HPDE6-E6E7 (cell line): ENCODE measurements around the gene KCND3.

Experiments used
- DNase-seq: peaks from one replicate; pipeline ENCODE4 v3.0.0; 2011; ENCODE audit warnings: missing footprints; ENCODE audit errors: extremely low spot score

Gene KCND3

DNA sequence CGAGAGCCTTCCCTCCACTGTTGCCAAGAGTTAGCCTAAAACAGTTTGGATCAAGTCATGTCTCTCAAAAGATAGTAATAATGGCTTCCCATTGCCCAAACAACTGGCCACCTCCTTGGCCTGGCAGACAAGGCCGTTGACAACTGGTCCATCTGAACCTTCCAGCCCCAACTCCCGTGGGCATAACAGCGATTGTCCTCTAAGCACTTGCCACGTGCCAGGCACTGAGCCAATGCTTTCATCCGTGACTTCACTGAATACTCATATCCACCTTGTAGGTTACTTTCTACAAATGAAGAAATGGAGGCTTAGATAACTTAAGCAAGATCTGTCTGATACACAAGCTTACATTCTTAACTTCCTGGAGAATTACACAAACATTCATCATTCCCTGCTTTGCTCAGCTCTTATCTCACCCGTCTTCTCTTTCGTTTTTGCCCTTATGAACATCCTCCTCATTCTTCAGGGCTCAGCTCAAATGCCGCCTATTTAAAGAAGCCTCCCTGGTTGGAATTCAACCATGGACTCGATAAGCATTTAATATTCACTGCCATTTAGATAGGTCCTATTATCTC is 106.4 kb downstream of the KCND3 start:
- no peak for DNase-seq

DNA sequence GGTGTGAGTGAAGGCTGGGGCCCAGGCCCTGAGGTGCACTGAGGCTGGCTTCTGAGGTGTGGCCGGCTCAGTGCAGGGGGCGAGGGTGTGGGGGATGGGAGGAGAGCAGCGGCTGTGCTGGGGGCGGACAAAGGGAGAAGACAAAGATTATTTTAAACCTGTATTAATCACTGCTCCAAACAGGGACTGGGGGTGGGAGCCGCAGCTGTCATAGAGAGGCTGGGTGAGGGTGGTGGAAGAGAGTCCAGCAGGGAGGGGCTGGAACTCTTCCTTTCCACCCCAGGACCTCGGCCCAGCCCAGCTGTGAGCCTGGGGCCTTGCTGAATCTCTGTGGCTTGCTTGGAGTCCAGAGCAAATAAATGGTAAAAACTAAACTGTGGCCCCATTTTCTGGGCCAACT is 106.9 kb downstream of the KCND3 start:
- DNase-seq, result no peak

DNA sequence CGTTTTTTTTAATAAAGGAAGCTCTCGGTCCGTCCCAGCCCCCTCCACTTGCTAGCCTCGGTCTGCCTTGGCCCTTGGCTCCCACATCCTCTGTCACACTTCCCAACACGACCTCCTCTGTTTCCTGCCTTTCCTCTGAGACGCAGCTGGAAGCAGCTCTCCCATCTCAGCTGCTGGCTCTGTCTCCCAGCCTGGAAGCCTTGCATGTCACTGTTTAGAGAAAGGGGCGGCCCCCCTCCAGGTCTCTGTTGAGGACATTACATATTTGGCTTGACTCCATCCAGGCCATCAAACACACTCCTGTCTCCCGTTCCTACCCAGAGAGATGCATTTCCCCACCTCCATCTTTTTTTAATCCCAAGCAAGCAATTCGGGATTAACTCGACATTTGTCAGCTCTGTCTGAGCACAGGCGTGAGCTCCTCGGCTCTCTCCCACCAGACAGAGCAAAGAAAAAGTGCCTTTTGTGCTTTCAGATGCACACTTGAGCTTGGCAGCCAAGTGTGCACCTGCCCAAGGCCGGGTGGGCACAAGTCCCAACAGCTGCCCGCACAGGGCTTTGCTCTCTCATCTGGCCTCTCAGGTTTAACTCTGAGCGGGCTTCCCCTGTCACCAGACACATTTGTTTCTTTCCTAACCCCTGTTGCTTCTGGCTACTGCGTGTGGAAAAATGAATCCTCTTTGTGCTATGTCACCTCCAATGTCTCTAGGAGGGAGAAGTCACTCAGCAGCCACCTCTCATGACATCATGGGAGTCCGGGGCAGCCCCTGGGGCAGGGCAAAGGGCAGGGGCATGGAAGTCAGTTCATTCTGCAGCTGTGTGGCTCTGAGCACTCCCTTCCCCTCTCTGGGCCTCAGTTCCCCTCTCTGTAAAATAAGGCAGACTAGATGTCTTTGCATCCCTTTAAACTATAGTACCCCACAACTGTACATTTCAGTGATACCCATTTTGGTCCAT is 108.3 kb downstream of the KCND3 start:
- no peak for DNase-seq

DNA sequence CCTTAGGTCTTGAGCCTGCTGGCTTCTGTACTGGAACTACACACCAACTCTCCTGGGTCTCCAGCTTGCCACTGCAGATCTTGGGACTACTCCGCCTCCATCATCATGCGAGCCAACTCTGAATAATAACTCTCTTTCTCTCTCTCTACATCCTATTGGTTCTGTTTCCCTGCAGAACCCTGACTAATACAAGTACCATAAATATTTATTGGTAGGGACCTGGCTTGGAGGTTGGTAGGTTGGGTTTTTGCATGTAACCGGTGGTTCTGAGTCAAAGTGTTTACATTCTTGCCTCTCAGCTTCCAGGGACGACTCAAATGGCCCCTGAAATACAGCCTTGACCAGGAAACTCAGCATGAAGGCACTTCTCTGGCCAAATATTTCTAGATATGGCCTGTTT is 110.4 kb downstream of the KCND3 start:
- DNase-seq, result no peak

DNA sequence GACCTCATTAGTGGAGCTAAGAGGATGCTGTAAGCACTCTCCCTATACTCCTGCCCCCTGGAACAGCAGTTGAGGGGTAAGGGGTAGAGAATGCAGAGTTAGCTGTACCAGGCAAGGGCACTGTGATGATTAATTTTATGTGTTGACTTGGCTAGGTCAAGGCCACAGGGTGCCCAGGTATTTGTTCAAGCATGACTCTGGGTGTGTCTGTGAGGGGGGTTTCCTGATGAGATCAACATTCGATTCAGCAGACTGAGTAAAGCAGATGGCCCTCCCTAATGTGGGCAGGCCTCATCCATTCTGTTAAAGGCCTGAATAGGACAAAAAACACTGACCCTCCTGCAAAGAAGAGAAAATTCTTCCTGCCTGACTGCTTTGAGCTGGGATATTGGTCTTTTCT is 110.8 kb downstream of the KCND3 start:
- no peak for DNase-seq

DNA sequence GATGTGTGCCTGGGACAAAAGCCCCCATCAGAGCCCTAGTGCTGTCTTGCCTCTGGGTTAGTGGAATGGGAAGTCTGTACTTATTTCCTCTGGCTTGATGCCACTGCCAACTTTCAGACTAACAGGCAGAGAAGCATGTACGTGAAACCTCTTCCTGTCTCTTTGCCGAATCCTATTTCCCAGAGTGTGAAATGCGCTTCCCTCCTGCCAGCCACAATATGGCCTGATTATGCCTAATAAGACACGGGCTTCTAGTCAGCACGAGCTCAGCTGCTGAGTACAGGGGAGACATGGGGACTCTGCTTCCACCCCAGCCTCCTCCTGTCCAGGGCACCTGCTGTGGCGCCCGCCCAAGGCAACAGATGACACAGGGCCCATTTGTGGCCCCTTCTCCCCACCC is 111.4 kb downstream of the KCND3 start:
- DNase-seq, result no peak

DNA sequence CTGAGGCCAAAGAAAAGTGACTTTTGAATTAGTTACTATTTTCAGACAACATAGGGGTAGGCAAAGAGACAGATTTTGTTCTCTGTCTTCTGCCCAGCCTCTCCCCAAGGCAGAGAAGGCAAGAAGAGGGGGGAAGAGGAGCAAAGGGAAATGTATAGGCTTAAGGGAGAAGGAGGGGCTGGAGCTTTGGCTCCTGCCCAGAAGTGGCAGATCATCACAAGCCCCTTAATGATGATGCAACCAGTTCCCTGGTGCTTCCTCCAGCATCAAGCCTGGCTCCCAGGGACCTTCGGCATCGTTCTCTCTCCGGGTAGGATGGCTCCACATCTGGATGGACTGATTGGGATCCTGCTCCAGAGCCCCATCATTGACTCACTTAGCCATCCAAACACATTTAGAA is 112.8 kb downstream of the KCND3 start:
- DNase-seq, result no peak

DNA sequence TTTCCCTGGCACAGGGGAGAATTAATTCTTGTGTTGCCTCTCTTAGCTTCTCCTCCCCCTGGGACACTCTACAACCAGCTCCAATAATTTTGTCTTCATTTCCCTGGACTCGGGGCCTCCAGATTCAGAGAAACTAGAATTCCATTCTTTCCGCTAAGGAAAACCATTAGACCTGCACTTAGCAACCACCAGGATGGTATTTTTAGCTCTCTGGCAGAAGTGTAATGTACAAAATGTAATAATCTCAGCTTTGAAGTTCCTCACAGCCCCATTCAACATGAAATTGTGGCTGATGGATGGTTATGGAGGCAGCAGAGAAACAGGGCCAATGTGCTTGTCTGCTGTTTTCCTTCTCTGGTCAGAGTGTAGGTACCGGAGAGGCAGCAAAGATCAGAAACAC is 113.8 kb downstream of the KCND3 start:
- DNase-seq, result no peak

DNA sequence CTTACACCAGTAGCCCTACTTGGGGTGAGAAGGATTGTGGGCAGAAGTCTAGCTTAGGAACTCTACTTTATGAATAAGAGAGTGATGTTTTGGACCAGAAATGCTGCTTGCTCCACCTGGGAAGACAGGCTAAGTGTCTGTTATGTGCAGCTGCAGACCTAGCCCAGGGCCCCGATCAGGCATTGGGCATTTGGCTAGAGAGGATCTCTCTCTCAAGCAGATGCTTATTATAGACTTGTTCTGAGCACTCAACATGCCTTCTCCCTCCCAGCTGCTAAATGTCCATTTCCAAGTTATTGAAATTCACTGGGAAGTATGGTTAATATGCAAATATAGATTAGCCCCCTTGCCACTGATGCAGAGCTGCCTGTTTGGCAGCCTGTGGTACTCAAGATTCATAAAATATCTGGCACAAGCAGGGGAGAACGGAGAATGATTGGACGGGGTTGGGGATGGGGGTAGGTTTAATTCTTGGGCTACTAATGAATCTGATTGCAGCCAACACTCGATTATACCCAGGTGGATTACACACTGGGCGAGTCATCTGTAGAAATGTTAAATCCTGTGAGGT is 115.9 kb downstream of the KCND3 start:
- no peak for DNase-seq

DNA sequence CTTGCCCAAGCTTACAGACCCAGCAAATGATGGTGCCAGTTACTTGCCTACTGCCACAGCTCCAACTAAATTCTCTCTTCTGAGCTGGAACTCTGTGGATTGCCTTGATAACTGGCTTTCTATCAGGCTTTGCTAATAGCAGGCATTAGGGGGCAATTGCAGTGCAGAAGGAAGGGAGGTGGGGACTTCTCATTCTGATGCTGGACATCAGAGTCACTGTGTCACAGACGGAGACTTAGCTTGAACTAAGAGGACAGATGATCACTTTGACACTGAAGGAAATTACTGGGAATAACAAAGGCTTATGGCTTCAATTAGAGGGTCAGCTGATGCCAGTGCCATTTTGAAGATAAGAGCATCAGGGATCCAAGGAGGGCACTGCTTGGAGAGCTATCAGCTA is 119.3 kb downstream of the KCND3 start:
- no peak for DNase-seq

DNA sequence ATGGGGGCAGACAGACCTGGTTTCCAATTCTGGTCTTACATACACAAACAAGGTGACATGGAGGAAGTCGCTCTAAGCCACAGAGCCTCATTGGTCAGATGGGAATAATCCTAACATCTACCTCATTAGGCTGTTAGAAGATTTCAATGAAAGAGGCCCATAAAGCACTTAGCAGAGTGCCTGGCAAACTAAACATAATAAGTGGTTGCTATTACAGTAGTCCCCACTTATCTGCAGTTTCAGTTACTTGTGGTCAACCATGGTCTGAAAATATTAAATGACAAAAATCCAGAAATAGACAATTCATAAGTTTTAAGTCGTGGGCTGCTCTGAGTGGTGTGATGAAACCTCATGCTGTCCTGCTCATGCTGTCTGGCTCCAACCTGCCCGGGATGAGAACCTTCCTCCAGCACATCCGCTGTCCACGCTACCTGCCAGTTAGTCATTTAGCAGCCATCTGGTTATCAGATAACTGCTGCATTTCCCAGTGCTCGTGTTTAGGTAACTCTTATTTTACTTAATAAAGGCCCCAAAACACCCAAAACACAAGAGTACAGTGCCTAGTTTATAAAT is 121.5 kb downstream of the KCND3 start:
- no peak for DNase-seq

DNA sequence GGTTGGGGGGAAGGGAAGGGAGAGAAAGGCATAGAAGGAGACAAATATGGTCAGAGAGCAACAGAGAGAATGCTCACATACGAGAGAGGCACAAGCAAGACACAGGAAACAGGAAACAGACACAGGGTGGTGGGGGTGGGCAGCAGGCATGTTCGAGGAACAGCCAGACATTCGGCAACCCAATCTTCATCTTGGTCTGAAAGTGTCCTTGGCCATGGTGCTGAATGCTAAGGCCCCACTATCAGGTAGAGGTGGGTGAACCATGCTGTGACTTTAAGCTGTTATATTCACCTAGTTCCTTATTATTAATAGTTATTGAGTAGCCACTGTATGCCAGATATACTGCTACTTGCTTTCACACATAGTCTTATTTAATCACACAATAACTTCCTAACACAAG is 124.6 kb downstream of the KCND3 start:
- DNase-seq, result no peak

DNA sequence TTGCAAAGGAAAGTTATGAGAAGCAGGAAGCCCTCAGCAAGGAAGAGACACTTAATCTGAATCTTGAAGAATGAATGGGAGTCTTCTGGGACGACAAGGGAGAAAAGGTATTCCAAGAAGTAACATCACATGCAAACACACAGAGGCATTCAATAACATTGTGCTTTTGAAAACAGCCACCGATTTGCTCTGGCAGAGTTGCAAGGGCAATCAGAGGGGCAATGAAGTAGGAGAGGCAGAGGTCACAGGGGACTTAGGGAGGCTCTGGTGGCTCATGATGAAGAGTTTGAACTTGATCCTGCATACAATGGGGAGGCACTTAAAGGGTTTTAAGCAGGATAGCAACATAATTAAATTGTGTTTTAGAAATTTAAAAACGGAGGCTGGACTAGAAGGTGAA is 126.1 kb downstream of the KCND3 start:
- no peak for DNase-seq

DNA sequence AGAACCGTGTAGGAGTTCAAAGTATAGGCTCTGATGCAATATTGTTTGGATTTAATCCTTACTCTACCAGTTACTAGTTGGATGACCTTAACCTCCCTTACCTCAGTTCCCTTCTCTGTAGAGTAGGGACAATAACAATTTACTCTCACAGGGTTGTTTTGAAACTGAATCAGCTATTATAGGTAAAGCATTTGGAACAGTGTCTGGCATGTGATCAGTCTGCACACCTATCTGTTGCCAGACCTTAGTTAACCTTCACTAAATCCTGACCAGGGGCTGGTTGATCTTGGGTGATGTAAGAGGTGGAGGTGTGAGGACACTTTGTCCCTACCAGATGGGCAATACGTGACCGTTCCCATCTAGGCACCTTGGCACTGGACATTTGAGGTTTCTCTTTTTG is 126.9 kb downstream of the KCND3 start:
- no peak for DNase-seq

DNA sequence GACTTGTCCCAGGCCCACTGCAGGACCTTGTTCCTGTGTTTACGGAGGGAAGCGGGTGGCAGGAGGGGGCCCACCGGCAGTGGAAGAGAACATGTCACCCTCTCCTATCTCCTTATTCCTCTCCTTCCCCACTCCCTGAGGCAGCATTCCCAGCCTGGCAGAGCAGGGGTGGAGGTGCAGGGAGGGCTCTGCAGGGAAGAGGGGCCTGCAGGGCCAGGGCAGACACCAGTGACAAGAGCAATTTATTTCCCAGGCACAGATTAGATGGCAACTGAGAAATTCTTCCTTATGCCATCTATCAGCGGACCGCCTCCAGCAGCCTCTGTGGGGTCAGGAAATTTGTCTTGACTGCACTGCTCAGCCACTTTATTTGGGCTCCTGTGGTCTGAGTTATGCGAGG is 127.9 kb downstream of the KCND3 start:
- no peak for DNase-seq

DNA sequence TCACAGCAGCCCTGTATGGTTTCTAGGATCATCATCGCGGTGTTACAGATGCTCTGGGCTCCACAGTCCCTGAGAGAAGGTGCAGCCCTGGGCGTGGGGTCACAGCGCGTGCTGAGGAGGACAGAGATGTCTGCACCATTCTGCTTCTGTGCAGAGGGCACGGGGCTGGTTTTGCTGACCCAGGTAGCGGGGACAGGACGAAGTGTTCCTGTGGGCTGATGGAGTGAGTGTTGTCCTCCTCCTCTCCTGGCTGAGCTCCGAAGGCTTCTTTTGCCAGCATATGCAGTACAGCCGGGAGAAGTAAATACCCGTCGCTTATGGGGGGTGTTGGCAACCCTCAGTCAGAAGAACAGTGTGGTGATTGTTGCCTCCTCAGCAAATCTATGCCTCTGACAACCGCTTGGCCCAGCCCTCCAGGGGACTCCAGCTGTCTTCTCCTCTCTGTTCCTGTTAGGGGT is 132.2 kb downstream of the KCND3 start:
- no peak for DNase-seq

DNA sequence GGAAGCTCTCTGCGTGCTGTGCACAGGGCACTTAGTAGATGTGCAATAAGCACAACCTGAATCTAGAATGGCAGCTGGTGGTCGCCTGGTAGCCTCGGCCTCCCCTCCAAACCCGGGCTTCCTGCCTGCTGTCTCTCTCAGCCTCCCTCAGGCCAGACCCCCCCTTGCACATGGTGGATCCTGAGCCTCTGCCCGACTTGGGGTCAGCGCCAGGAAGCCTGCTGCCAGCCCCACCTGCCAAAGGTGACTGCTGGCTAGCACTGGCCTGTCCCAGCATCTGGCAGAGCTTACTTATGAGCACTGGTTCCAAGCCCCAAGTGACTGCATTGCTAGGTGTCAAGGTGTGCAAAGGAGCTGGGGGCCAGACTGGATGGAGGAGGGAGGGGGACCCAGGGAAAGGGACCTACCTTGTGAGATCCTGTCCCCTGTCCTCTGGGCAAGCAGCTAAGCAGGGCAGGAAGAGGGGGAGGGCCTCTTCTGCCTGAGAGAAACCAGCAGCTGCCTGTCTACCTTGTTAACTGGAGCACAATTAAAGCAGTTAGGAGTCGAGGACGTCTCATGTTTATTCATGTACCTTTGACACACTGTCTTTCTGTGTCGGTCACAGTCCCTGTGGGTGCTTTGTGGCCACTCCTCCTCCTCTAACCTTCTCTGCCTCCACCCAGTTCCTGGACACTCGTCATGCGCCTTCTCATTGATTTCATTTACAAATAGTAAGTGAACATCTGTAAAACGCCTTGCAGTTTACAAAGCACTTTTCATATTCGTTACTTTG is 132.9 kb downstream of the KCND3 start:
- no peak for DNase-seq

DNA sequence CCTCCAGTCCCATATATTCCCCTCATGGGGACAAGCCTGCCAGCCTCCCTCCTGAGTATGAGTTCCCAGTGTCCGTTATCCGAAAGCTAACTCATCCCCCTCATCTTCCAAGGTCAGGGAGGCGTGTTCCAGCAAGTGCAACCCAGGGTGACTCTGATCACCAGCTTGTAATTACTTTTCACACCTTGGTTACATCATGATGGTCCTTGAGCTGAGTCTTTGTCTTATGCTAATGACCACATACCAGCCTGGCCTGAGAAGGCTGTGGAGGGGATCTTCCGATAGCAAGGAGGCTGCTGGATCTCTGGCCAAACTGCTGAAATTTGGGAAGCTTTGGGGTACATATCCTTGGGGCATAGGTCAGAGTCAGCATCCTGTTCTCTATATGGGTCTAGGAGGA is 134.2 kb downstream of the KCND3 start:
- no peak for DNase-seq

DNA sequence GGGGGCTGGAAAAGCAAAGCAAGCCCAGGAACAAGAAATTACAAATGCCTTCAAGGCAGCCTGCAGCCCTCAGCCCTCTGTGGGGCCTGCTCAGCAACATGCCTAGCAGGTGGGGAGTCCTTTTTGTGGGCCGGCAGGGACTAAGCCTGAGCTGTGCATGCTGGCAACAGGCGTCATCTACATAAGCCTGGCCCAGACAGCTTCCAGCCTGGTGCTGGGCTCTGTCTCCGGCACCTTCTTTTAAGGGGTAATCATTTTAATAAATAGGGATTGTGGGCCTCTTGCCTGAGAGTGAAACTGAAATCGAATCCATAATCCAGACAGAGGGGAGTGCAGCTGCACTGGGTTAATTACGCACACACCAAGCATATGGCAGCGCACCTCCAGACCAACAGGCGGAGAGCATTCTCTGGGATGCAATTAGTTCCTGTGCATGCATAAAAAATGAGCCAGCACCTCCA is 137.2 kb downstream of the KCND3 start:
- no peak for DNase-seq

DNA sequence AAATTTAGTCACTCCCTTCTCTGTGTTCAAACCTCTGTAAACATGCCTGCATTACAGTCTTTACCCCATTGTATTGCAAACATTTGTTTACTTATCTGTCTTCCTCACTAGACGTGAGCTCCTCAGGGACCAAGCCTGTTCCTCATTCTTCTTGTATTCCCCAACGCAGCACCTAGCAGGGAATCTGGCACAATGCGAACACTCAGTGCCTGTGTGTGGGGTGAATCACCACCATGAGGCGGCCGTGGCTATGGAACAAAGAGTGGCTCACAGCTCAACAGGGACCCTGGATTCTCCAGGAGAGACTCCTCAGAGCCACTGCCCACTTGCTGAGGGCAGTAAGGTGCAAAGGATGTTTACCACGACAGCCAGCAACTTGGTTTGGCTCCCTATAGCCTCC is 137.9 kb downstream of the KCND3 start:
- no peak for DNase-seq

DNA sequence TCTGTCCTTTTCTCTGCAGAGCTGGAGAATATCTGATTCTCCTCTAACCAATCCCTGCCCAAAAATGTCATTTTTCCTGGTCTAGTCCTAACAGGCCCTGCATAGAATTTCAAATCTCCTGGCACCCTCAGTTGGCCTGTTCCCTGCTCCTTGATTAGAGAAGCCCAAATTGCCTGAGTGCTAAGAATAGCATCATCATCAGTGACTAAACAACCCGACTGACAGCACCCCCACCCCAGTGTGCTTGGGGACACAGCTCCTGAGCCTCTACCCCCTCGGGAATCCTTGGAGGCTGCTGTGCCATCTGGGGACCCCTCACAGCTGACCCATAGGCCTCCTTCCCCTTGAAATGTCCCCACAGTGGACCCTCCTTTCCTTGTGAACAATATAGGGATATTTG is 139.4 kb downstream of the KCND3 start:
- no peak for DNase-seq
